22Rv1 (cell line): ENCODE data around the gene DCN.

Experiments
- H3K27ac ChIP-seq: fragments of 450-650 bp; 2 replicates; pipeline ENCODE4 v1.5.1; 2017
- CTCF ChIP-seq: fragments of 450-650 bp; IDR thresholded peaks from 2 replicates; pipeline ENCODE4 v1.5.1; 2017; ENCODE audit warnings: mild to moderate bottlenecking
- ZFX ChIP-seq: fragments of 450-650 bp; IDR thresholded peaks from 2 replicates; pipeline ENCODE4 v1.6.1; 2017; ENCODE audit warnings: antibody characterized with exemption, borderline replicate concordance

DCN gene

DNA sequence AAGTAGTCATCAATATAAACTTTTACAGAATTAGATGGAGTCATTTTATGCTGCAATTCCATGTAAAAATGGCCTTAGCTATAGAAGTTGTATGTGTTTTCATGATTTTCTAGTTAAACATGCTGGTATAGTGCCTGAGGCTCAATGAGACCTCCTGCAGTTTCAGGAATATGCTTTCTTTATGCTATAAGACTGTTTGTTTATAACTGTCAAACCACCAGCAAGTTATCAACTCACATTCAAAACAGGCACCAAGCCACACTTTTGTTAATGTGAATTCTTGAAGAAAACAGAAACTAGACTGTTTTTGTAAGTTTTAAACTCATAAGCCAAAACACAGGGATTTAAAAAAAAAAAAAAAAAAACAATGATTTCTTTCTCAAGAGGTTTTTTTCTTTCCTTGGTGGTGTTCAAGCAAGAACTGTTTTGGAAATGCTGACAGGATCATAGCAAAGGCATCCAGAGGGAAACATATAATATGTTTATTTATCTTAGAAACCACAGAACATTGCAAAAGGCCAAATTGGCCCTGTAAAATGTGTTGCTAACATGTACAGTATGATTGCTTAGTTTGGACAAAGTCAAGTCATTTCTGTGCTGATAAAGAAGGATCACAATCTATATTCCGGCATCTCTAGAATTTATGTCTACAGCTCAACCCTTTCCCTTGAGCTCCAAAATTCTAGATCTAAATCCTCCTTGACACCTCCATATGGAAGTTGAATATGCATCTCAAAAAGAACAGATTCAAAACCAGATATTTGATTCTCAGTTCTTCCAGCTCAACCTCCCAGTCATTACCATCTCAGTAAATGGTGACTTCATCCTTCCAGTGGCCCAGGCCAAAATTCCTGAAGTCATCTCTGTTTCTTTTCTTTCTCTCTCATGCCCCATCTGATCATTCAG is 42.3 kb downstream of the DCN start:
- TF ChIP-seq CTCF, result no peak
- no peak for TF ChIP-seq ZFX
- H3K27ac ChIP-seq, result no peak overlapping the region

GRCh38 chr12:91139286-91139685 is 43.3 kb downstream of the DCN start:
- H3K27ac ChIP-seq, result no peak overlapping the region
- TF ChIP-seq CTCF (no peak), ZFX (no peak)

GRCh38 chr12:91138337-91138920 is 44.2 kb downstream of the DCN start:
- H3K27ac ChIP-seq, result no peak overlapping the region
- TF ChIP-seq CTCF, result no peak
- TF ChIP-seq ZFX, result no peak

DNA sequence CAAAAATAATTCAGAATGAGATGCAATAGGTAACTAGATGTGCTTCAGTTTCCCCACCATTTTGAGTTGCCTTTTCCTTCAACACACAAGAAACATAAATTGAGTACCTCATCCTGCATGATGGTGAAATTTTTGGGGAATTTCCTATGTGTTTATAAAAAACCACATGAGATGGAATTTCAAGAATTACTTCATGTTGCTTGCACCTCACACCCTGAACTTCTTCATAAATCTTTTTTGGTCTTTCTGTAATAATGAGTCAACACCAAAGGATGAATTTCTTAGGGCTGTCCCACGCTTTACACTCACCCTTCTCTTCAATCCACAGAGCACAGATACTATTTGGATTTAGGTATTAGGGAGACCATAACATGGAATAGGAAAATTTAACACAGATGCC is 48.7 kb downstream of the DCN start:
- H3K27ac ChIP-seq, result no peak overlapping the region
- TF ChIP-seq ZFX, result no peak
- no peak for TF ChIP-seq CTCF

DNA sequence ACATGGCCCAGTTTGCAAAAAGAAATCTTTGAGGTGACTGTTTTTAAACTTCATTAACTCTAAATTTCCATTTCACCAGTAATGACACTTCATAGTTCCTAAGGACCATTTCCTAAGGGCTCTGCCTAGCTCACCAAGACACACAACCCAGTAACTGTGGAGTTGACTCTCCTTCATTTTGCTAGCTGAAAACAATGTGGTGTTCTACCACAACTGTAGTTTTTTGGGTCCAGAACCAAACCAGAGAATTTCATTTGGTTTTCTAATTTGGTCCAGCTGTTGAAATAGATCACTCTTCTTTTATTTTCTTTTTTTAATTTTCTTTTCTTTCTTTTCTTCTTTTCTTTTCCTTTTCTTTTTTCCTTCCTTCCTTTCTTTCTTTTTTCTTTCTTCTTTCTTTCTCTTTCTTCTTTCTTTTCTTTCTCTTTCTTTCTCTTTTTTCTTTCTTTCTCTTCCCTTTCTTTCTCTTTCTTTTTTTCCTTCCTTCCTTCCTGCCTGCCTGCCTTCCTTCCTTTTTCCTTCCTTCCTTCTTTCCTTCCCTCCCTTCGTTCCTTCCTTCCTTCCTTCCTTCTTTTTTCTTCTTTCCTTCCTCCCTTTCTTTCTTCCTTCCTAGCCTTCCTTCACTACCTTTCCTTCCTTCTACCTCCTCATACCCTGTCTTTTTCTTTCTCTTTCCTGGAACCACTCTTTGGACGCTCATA is 52.8 kb downstream of the DCN start:
- TF ChIP-seq CTCF, result no peak
- TF ChIP-seq ZFX, result no peak
- no peak overlapping the region for H3K27ac ChIP-seq

GRCh38 chr12:91127751-91128150 is 54.9 kb downstream of the DCN start:
- no peak for TF ChIP-seq ZFX
- no peak for TF ChIP-seq CTCF
- H3K27ac ChIP-seq, result peak overlapping the region; percentile 48

- TF ChIP-seq ZFX (no peak), CTCF (no peak)
- H3K27ac ChIP-seq, result peak overlapping the region; percentile 48
Observed at GRCh38 chr12:91127306-91127705, 55.3 kb downstream of the DCN start.
